G401 (cell line): ENCODE results near the gene SPON2. TPM values are rescaled to one million over a fixed set of nuclear protein-coding genes. Genes with fewer than 3 reads are reported as not detected.

Experiments used
- DNase-seq: peaks from one replicate; pipeline ENCODE4 v3.0.0-alpha.2; 2015; ENCODE audit warnings: low spot score
- in situ Hi-C: cut with HindIII; loops from 2 replicates; pipeline ENCODE4 v1.10.0; 2016; ENCODE audit warnings: low sequenced_read_pairs, mixed read lengths
- total RNA-seq: library from RNA; depleted of rRNA; stranded (reverse); fragments of >200 nt; shearing (Covaris generic); gene quantifications from 2 replicates; pipeline ENCODE4 v1.2.3, GENCODE V29; 2014

Gene SPON2
- total RNA-seq, 1 experiment from 2014 or later, result not detected

DNA sequence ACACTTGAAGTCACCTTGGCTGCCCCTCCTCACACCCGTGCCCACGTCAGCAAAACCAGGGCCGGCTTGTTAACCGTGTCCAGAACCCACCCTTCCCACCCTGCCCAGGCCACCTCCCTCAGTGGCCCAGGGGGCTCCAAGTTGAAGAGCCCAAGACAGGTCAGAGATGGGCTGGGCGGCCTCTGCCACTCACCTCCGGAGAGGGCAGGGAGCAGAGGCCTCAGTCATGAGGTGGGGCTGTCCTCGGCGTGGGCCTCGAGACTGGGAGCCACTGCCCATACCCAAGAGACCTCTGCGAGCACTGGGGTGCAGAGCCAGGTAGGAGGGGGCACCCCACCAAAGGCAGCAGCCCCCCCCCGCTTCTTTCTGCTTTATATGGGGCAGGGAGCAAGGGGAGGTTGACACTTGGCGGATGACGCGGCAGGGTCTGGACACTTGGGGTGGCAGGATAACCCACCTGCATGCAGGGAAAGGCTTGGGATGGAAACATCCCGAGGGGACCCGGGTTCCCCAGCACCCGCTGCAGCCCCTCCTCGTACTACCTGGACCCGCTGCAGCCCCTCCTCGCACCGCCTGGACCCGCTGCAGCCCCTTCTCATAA is 38.0 kb upstream of the SPON2 start:
- in situ Hi-C loops, result no loop called here

DNA sequence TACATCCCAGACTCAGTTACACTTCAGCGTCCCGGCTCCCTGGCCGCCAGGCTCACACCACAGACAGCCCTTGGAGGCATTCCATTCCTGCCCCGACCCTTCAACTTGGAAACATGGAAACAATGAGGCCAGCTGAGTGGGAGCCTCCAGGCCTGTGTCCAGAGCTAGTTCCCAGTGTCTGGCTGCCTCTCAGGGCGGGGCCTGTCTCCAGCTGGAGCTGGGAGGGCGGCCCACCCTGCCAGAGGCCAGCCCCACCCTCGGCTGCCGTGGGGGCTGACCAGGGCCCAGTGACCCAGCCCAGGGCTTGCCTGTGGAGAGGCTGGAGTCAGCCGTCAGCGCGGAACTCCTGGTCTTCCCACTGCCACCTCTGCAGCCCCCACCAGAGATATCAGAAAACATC is 37.4 kb upstream of the SPON2 start:
- in situ Hi-C loops, result no loop called here
- peak; percentile 23 for DNase-seq

More for the DNA sequence above, 38.0 kb upstream of the SPON2 start:
- no peak for DNase-seq

DNA sequence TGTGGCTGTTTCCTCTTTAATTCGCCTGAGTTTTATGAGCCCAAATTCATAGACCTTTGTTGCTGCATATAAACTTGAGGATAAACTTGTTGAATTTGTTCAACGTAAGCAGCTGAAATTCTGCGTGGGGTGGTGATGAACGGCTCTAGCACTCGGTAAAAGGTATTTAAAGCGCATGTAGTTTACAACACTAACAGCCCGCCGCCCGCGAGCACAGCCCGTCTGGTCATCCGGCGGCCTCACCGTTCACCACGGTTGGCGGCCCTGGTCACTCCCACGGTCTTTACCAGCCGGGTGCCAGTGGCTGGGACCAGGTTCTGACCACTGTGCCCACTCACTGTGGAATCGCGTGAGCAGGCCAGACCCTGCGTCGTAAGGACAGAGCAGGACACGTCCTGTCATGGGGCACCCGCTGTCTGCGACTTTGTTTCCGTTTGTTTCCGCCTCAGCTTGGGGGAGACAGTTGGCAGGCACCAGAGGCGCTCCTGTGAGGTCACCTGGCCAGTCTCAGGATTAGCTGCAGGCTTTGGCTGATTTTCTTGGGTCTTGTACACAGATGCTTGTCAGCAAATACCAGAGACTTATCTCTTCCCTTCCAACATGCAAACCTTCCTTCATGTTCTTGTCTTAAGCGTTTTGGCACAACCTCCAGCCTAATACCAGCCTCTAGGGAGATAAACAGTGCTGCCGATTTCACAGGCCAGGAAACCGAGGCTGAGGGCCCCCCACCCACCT is 36.8 kb upstream of the SPON2 start:
- DNase-seq, result peak; percentile 59
- in situ Hi-C loops, result no loop called here

DNA sequence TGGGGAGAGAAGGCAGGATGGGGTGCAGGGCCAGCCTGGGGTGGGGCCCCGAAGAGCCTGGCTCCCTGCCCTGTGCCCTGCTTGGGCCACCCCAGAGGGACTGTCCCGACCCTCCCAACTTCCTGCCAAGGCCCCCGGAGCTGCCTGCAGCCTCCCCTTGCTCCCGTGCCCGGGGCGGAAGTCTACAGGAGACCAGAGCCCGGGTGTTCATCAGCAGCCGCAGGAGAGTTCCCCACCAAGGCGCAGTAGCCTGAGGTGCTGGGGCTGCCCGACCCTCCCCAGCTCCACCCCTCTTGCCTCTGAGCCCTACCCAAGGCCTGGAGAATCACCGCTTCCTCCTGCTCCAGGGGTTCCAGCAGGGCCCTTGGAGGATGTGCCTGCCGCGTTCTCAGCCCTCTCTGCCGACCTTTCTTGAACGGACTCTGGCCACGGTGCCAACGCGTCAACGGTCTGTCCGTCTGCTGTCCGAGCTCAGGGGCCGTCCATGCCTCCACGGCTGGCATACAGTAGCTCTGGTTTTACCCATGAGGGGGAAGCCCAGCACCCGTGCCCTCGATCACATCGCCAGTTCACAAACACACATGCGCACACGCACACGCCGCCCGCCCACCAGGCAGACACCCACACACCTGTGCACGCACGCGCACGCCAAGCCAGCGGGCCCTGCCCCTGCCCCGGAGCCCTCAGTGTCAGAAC is 36.0 kb upstream of the SPON2 start:
- in situ Hi-C loops, result no loop called here

DNA sequence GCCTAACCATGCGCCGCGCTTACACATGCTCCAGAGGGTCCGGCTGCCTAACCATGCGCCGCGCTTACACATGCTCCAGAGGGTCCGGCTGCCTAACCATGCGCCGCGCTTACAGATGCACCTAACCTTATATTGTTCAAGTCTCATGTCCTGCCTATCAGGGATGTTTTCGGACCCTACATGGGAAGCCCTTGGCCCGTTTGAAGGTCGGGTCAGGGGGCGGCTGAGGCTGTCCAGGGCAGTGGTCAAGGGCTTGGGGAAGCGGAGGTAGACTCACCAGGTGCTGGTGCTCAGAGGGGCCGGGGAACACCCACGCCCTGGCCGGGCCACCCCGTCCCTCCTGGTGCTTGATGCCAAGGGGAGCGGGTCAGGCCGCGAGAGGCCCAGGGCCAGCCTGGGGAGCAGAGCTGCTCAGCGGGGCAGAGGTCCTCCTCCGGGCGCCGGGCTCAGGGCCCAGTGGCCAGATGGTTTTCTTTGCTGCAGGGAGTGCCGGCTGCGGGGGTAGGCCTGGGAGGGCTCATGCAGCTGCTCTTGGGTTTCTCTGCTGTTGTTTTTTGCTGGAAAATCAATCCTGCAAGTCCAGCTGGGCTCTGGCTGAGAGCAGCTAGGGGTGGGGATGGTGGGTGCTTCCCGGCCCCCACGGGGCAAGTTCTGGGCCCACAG is 35.4 kb upstream of the SPON2 start:
- peak; percentile 71 for DNase-seq
- in situ Hi-C loops, result no loop called here

More for the DNA sequence above, 36.0 kb upstream of the SPON2 start:
- no peak for DNase-seq

DNA sequence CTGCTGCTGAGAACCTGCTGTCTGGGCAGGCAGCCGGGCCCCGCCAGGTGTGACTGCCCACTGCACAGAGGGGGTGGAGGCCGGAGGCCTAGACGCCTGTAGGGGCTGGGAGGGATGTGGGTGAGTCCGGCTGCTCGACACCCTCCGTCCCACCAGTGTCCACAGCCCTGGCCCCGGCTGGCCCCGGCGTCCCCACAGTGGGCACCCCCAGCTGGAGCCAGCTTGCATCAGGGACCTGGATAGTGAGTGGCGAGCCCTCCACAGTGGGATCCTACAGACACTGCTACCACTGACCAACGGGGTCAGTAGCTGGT is 34.7 kb upstream of the SPON2 start:
- no peak for DNase-seq
- in situ Hi-C loops, result no loop called here

DNA sequence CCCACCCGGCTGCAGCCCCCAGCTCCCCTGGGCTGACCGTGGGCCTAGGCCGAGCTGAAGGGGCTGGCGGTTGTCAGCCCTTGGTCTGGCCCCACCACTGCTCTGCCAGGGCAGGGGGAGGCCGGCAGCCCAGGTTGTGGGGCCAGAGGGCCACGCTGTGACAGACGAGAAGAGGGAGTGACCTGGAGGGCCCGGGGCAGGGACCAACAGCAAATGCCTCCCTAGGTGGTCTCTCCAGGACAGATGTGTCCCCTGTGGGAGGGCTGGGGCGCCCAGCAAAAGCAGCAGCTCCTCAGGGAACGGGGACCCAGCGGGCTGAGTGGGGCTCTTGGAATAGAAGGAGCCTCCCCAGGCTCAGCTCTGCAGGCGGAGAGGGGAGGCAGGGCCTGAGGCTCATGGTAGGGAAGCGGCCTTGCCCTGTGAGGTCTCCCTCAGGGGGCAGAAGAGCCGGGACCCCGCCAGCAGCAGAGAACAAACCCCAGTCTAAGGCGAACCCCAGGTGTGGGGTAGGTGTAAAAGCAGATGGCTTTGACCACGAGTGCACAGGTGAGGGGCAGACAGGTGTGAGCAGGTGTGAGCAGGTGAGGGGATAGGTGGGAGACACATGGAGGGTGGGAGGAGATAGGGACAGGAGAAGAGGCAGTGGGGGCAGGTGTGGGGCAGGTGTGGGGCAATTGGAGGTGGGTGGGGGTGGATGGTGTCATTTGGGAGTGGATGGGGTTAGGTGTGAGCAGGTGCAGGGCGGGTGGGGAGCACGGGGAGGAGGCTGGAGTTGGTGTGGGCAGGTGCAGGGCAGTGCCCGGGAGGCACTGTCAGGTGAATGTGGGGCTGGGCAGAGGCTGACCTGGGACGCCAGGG is 34.1 kb upstream of the SPON2 start:
- in situ Hi-C loops, result no loop called here
- no peak for DNase-seq

DNA sequence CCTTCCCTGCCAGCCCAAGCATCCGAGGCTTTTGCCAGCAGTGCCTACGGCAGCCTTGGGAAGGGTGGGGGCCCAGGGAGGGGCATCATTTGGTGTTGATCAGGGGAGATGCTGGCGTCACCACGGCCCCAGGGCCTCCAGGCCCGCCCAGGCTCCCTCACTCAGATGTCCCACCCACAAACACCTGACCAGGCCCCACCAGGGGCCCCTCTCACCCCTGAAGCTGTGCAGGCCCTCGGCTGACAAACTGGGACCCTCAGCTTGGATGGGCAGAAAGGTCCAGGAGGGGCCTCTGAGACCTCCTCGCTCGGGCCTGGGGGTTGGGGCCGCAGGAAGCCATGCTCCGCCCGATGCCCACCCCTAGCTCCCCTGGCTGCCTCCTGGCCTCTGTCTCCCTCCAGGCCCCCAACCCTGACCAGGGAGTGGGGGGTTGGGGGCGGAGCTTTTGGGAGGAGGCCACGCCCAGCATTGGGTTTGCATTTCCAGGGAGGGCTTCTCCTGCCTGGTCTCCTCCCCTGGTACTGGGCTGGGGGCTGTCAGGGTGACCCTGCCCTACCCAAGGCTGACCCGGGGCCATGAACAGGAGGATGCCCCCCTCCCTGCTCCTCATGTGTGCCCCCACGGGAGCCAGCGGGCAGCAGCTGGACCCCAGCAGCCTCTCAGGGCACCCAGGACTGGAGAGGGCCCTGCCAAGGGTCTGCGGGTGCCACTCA is 33.4 kb upstream of the SPON2 start:
- DNase-seq, result no peak
- in situ Hi-C loops, result no loop called here

DNA sequence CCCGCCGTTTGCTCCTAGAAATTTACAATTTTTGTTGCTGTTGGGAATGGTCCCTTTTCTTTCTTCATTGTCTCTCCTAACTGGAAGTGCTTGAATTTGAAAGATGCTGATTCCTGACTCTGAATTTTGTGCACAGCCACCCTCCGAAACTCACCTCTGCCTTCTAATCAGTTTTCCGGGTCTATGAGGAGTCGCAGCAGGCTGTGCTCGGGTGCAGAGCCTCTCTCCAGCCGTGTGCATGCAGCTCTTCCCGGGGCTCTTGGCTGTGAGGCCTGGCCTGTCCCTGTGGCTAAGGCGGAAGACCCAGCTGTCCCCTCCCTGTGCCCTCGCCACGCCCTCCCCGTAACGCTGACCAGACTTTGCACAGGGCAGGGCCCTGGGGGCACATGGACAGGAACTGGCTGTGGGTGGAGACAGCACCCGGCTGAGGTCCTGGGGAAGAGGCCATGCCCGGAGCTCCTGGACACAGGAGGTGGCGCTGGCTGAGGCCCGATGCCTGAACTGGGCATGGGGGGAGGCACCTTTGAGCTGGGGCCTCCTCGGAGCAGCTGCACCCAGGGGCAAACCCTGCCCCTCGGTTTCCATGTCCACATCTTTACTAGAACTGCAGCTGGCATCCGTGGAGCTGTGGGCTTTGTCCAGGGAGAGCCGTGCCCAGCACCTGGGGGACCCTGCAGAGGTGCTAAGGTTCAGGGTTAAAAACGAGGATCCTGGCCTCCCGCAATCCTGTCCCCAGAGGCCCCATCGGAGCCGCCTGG is 32.6 kb upstream of the SPON2 start:
- in situ Hi-C loops, result no loop called here
- no peak for DNase-seq

DNA sequence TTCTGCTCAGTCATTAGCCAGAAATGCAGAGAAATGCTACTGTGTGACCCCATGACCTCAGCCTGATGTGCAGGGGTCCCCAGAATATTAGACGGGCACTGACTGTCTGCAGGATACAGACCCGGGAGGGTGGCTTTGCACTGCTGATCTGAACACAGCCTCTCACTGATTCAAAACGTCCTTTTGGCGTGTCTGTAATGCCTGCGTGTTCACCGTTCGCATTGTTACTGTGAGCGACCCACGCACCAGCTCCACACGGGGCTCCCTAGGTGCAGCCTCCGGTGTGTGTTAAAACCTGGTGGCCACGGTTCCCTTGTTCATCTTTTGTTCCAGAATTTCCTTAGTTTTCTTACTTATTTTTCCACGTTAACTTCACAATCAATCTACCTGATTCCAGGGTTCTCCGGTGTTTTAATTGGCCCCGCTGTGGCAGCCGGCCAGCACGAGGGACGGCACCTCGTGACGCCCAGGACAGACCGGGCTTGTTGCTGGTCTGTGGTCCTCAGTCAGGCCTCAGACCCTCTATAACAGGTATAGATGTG is 32.0 kb upstream of the SPON2 start:
- no peak for DNase-seq
- in situ Hi-C loops, result no loop called here

DNA sequence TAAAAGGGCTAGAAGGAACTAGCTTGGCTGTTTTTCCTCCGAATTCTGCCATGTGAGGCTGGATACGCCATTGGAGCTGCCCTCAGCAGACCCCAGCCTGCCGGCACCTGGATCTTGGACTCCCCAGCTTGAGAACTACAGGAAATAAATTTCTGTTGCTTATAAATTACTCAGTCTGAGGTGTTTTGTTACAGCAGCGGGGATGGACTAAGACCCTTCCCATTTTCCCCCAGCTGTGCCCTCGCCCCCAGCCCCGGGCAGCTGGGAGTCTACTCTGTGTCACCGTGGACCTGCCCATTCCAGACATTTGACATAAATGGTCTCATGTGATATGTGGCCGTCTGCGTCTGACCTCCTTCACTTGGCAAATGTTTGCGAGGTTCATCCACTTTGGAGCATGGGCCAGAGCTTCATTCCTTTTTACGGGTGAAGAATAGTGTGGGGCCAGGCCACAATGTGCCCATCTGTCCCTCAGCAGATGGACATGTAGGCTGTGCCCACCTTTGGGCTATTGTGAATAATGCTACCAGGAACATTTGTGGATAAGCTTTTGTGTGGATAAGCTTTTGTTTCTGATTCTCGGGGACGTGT is 30.7 kb upstream of the SPON2 start:
- peak; percentile 85 for DNase-seq
- in situ Hi-C loops, result no loop called here

DNA sequence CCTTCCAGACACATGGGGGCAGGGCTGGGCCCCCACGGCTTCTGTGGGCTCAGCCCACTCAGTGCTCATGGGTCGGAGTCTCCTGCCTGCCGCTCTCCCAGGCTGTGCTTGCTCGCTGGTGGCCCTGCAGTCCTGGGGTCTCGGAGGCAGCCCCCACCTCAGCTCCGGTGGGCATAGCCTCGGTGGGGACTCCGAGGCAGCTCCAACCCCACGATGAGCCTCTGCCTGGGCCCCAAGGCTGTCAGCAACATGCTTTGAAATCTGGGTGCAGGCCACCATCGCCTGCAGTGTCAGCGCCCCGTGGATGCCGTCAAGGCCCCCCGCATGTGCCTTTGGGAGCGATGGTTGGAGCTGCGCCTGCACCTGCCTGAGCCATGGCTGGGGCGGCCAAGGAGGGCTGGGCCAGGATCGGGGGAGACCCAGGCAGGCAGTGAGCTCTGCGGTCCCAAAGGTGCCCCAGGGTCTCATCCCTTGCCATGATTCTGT is 30.2 kb upstream of the SPON2 start:
- no peak for DNase-seq
- in situ Hi-C loops, result no loop called here

DNA sequence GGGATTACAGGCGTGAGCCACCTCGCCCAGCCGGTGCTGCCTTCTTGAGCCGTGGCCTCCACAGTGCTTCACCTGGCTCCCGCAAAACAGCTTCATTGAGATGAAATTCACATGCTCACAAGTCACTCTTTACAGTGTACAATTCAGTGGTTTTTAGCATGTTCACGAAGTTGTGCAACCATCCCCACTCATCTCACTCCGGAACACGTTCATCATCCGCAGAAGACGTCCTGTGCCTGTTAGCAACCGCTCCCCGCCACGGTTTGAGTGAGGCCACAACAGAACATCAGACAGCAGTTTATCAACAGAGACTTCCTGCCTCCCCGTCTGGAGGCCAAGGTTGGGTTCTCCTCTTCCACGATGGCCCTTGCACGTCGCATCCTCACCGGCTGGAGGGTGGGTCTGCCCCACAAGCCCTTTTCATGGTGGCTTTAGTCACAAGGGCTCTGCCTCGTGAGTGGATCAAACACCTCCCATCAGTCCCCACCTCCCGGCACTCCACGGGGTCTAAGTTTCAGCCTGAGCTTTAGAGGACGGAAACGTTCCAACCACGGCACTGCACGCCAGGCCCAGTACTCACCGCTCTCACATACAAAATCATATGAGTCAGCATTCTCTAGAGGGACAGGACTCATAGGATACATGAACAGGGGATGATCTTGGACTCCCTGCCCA is 29.6 kb upstream of the SPON2 start:
- in situ Hi-C loops, result no loop called here
- DNase-seq, result no peak

DNA sequence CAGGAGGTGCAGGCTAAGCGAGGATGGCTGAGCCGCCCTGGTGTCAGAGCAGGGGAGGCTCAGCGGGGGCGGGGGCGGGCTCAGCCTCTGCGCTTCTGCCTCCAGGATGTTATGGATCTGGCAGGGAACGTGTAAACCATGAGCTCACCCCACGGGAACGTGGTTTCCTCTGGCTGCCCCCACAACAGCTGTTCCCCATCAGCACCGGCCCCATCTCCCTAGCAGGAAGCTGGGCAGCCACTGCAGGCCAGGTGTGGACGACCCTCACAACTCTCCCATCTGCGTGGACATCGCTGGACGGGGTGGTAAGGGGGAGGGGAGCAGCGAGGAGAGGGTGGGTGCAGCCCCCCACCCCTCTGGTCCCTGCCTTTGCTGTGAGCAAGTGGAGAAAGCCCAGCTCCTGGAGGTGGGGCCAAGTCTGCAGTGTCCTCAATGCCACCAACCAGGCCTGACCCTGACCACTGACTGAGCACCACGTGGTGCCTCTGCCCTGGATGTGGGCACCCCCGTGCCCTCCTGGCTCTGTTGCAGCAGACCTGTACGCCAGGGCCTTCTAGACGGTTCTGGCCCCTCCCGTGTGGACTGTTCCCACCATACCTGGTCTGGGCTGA is 28.1 kb upstream of the SPON2 start:
- in situ Hi-C loops, result no loop called here
- no peak for DNase-seq

DNA sequence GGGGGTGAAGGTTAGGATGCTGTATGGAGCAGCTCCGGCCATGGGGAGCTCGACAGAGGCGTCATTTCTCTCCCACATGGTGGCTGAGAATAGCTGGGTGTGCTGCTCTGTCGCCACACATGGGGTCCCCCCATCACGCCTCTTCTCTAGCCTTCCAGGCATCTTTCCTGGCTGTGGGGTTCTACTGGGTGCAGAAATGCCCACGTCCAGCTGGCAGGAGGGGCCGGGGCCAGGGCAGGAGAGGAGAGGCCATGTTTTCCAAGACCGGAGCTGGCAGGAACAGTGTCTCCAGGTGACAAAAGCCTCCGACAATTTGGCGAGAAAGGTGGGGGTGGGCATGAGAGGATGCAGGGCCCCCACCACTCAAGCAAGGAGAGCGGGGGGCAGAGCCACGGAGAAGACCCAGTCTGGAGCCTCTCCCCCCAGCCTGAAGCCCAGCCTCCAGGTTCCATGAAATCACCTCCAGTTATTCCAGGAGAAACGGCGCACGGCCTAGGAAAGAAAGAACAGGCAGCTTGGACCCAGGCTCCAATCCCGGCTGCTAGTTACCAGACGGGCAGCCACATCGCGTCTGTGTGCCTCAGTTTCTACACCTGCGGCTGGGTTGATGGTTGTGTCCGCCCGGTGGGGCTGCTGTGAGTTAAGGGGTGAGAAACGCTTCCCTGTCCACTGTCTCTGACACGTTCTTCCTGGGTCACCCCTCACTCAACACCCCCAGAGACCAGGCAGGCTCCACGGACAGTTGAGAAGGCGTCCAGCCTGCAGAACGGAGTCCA is 27.4 kb upstream of the SPON2 start:
- in situ Hi-C loops, result no loop called here
- no peak for DNase-seq
